Measurements from ENCODE around the gene KRT23.

The KRT23 gene

GRCh38 chr17:40900809-40901356, 36.6 kb downstream of the KRT23 start:
- Histone ChIP-seq H3K9me3 (ENCODE audit: control insufficient read depth, low read length) (no peaks in the 10 kb centered on the region), H3K4me3 (ENCODE audit: insufficient read depth, low read depth, low read length) (no peak overlapping the region), H3K27ac (ENCODE audit: insufficient read depth, low read depth, low read length, poor library complexity, severe bottlenecking) (no peak overlapping the region), H3K4me1 (ENCODE audit: control insufficient read depth, insufficient read depth, low read length) (no peaks in the 10 kb centered on the region), H3K36me3 (ENCODE audit: control insufficient read depth, insufficient read depth, low read length) (no peaks in the 10 kb centered on the region), H3K27me3 (ENCODE audit: control insufficient read depth, insufficient read depth, low read length, poor library complexity, severe bottlenecking) (no peaks in the 10 kb centered on the region)
- WGBS, 2 experiments, result 86 to 88% methylated on average over 4 to 5 of the region's 5 CpGs

- Histone ChIP-seq H3K9me3 (ENCODE audit: control insufficient read depth, low read length) (no peaks in the 10 kb centered on the region), H3K4me3 (ENCODE audit: insufficient read depth, low read depth, low read length) (no peak overlapping the region), H3K4me1 (ENCODE audit: control insufficient read depth, insufficient read depth, low read length) (no peaks in the 10 kb centered on the region), H3K27me3 (ENCODE audit: control insufficient read depth, insufficient read depth, low read length, poor library complexity, severe bottlenecking) (no peaks in the 10 kb centered on the region), H3K27ac (ENCODE audit: insufficient read depth, low read depth, low read length, poor library complexity, severe bottlenecking) (no peak overlapping the region), H3K36me3 (ENCODE audit: control insufficient read depth, insufficient read depth, low read length) (no peaks in the 10 kb centered on the region)
- WGBS, 2 experiments, result 92 to 96% methylated on average over 4 of the region's 4 CpGs
Observed at GRCh38 chr17:40896916-40897455, 40.5 kb downstream of the KRT23 start.

- Histone ChIP-seq H3K4me1 (ENCODE audit: control insufficient read depth, insufficient read depth, low read length) (no peaks in the 10 kb centered on the region), H3K9me3 (ENCODE audit: control insufficient read depth, low read length) (no peaks in the 10 kb centered on the region), H3K27me3 (ENCODE audit: control insufficient read depth, insufficient read depth, low read length, poor library complexity, severe bottlenecking) (no peaks in the 10 kb centered on the region), H3K36me3 (ENCODE audit: control insufficient read depth, insufficient read depth, low read length) (no peaks in the 10 kb centered on the region), H3K4me3 (ENCODE audit: insufficient read depth, low read depth, low read length) (no peak overlapping the region), H3K27ac (ENCODE audit: insufficient read depth, low read depth, low read length, poor library complexity, severe bottlenecking) (no peak overlapping the region)
- 90 to 93% methylated on average over 9 of the region's 9 CpGs for WGBS, 2 experiments
Observed at GRCh38 chr17:40895106-40895730, 42.2 kb downstream of the KRT23 start.

- H3K4me1 ChIP-seq (ENCODE audit: control insufficient read depth, insufficient read depth, low read length), result no peaks in the 10 kb centered on the region
- no peak overlapping the region for H3K27ac ChIP-seq (ENCODE audit: insufficient read depth, low read depth, low read length, poor library complexity, severe bottlenecking)
- no peak overlapping the region for H3K4me3 ChIP-seq (ENCODE audit: insufficient read depth, low read depth, low read length)
- no peaks in the 10 kb centered on the region for H3K9me3 ChIP-seq (ENCODE audit: control insufficient read depth, low read length)
- H3K27me3 ChIP-seq (ENCODE audit: control insufficient read depth, insufficient read depth, low read length, poor library complexity, severe bottlenecking), result no peaks in the 10 kb centered on the region
- WGBS, 2 experiments, result 86 to 95% methylated on average over 2 of the region's 2 CpGs
- no peaks in the 10 kb centered on the region for H3K36me3 ChIP-seq (ENCODE audit: control insufficient read depth, insufficient read depth, low read length)
Observed at GRCh38 chr17:40888196-40888720, 49.2 kb downstream of the KRT23 start.

- H3K9me3 ChIP-seq (ENCODE audit: control insufficient read depth, low read length), result no peaks in the 10 kb centered on the region
- H3K4me1 ChIP-seq (ENCODE audit: control insufficient read depth, insufficient read depth, low read length), result no peaks in the 10 kb centered on the region
- no peak overlapping the region for H3K27ac ChIP-seq (ENCODE audit: insufficient read depth, low read depth, low read length, poor library complexity, severe bottlenecking)
- H3K36me3 ChIP-seq (ENCODE audit: control insufficient read depth, insufficient read depth, low read length), result no peaks in the 10 kb centered on the region
- no peak overlapping the region for H3K4me3 ChIP-seq (ENCODE audit: insufficient read depth, low read depth, low read length)
- H3K27me3 ChIP-seq (ENCODE audit: control insufficient read depth, insufficient read depth, low read length, poor library complexity, severe bottlenecking), result no peaks in the 10 kb centered on the region
- WGBS, 2 experiments, result 92 to 98% methylated on average over 3 of the region's 3 CpGs
Observed at GRCh38 chr17:40886090-40886489, 51.4 kb downstream of the KRT23 start.

GRCh38 chr17:40884708-40885512, 52.5 kb downstream of the KRT23 start, which contains the start of gene KRT20:
KRT20 (minus strand) TSS chr17:40885242; CDS start chr17:40885185, 57 bp downstream.
- no peak within 1 kb of the TSS for H3K4me3 ChIP-seq (ENCODE audit: insufficient read depth, low read depth, low read length)
- H3K4me1 ChIP-seq (ENCODE audit: control insufficient read depth, insufficient read depth, low read length), result no peaks in the 10 kb centered on the region
- WGBS, 2 experiments, result 93 to 94% methylated on average over 22 of the region's 23 CpGs
- H3K36me3 ChIP-seq (ENCODE audit: control insufficient read depth, insufficient read depth, low read length), result no peaks in the 10 kb centered on the region
- no peak within 1 kb of the TSS for H3K27ac ChIP-seq (ENCODE audit: insufficient read depth, low read depth, low read length, poor library complexity, severe bottlenecking)
- H3K27me3 ChIP-seq (ENCODE audit: control insufficient read depth, insufficient read depth, low read length, poor library complexity, severe bottlenecking), result no peaks in the 10 kb centered on the region
- H3K9me3 ChIP-seq (ENCODE audit: control insufficient read depth, low read length), result no peaks in the 10 kb centered on the region

- Histone ChIP-seq H3K9me3 (ENCODE audit: control insufficient read depth, low read length) (no peaks in the 10 kb centered on the region), H3K4me3 (ENCODE audit: insufficient read depth, low read depth, low read length) (no peak overlapping the region), H3K36me3 (ENCODE audit: control insufficient read depth, insufficient read depth, low read length) (no peaks in the 10 kb centered on the region), H3K27me3 (ENCODE audit: control insufficient read depth, insufficient read depth, low read length, poor library complexity, severe bottlenecking) (no peaks in the 10 kb centered on the region), H3K27ac (ENCODE audit: insufficient read depth, low read depth, low read length, poor library complexity, severe bottlenecking) (no peak overlapping the region), H3K4me1 (ENCODE audit: control insufficient read depth, insufficient read depth, low read length) (no peaks in the 10 kb centered on the region)
- WGBS, 2 experiments, result 95 to 96% methylated on average over 6 to 7 of the region's 7 CpGs
Observed at GRCh38 chr17:40883626-40884334, 53.7 kb downstream of the KRT23 start.

GRCh38 chr17:40883031-40883430, 54.4 kb downstream of the KRT23 start:
- WGBS, 2 experiments, result 86 to 100% methylated on average over 1 of the region's 1 CpG
- Histone ChIP-seq H3K27me3 (ENCODE audit: control insufficient read depth, insufficient read depth, low read length, poor library complexity, severe bottlenecking) (no peaks in the 10 kb centered on the region), H3K36me3 (ENCODE audit: control insufficient read depth, insufficient read depth, low read length) (no peaks in the 10 kb centered on the region), H3K27ac (ENCODE audit: insufficient read depth, low read depth, low read length, poor library complexity, severe bottlenecking) (no peak overlapping the region), H3K4me3 (ENCODE audit: insufficient read depth, low read depth, low read length) (no peak overlapping the region), H3K9me3 (ENCODE audit: control insufficient read depth, low read length) (no peaks in the 10 kb centered on the region), H3K4me1 (ENCODE audit: control insufficient read depth, insufficient read depth, low read length) (no peaks in the 10 kb centered on the region)

GRCh38 chr17:40879026-40879425, 58.4 kb downstream of the KRT23 start:
- 85 to 100% methylated on average over 1 of the region's 1 CpG for WGBS, 2 experiments
- Histone ChIP-seq H3K36me3 (ENCODE audit: control insufficient read depth, insufficient read depth, low read length) (no peaks in the 10 kb centered on the region), H3K9me3 (ENCODE audit: control insufficient read depth, low read length) (no peaks in the 10 kb centered on the region), H3K27ac (ENCODE audit: insufficient read depth, low read depth, low read length, poor library complexity, severe bottlenecking) (no peak overlapping the region), H3K27me3 (ENCODE audit: control insufficient read depth, insufficient read depth, low read length, poor library complexity, severe bottlenecking) (no peaks in the 10 kb centered on the region), H3K4me1 (ENCODE audit: control insufficient read depth, insufficient read depth, low read length) (no peaks in the 10 kb centered on the region), H3K4me3 (ENCODE audit: insufficient read depth, low read depth, low read length) (no peak overlapping the region)
